Activated gamma-delta T cell (primary cell): ENCODE data around the gene CHCHD4.

Experiments
- DNase-seq: peaks from one replicate; lab custom pipeline; 2025; lab: John Stamatoyannopoulos, UW

CHCHD4 gene

GRCh38 chr3:14150078-14150477, 25.4 kb upstream of the CHCHD4 start:
- DNase-seq = no peak

GRCh38 chr3:14148041-14148985, 23.6 kb upstream of the CHCHD4 start:
- no peak for DNase-seq

DNA sequence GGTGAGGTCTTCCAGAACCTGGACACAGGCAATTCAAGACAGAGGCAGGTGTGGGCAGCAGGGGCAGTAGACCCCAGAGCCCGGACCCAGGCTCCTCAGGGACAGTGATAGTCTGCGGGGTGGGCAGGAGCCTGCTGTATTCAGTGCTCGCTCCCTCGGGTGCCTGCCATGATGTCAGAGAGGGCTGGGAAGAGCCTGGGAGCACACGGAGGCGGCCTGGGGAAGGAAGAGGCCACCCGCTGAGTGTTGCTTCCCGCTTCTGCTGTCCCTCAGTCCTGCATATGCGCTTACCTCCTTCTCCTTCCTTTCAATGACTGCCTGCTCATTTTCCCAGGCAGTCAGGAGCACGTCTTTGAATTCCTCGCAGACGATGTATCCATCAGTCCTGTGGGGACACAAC, 22.9 kb upstream of the CHCHD4 start:
- no peak for DNase-seq

GRCh38 chr3:14147066-14147435, 22.4 kb upstream of the CHCHD4 start:
- no peak for DNase-seq

DNA sequence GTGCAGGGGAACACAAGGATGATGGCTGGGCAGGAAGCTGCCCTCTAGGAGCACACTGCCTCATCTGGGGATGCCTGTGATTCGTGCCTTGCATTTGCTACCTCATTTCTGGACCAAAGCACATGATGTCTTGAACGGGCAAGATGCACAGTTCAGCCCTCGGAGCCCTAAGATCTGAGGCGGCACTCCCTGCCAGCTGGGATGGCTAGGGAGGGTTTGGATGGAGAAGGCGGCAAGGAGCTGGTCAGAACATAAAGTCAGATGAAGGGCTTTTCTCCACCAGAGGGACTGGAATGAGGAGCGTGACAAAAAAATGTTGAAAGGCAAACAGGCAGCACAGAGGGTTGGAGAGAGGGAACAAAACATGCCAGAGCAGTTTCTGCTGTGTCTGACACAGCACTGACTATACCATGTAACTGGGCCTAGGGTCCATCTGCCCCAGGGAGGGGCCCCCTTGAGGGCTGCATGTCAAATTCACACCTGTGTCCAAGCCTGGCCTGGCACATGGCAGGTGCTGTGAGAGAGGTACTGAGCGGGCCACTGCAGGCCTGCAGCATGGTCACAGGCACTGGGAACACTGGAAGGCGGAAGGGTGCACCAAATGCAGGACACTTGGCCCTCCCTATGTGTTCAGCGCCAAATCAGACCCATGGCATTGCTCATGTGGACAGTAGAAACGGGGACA, 21.9 kb upstream of the CHCHD4 start:
- DNase-seq = no peak

GRCh38 chr3:14145670-14146380, 21.2 kb upstream of the CHCHD4 start:
- DNase-seq = no peak

GRCh38 chr3:14145236-14145635, 20.6 kb upstream of the CHCHD4 start:
- DNase-seq = no peak

DNA sequence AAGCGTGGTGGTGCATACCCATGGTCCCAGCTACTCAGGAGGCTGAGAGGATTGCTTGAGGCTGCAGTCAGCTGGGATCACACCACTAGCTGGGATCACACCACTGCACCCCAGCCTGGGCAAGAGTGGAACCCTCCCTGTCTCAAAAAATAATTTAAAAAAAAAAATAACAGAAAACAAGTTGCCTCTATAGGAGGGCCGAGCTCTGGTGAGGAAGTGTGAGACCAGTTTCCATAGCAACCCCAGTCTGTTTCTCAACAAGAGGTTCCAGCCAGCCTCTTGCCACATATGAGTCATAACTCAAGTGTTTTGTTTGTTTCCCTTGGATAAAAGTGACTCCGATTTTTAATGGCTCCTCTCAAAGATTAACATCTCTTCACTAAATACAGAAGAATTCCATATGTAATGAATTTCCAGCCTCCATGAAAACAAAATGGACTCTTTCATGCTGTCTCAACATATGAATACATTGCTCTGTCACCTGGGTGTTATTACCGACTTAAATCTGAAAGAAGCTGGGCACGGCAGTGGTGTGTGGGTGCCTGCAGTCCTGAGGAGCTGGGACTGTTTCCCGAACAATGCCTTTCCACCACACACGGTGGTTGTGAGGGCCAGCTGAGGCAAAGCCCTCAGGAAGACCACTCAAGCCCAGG, 19.9 kb upstream of the CHCHD4 start:
- DNase-seq = no peak

DNA sequence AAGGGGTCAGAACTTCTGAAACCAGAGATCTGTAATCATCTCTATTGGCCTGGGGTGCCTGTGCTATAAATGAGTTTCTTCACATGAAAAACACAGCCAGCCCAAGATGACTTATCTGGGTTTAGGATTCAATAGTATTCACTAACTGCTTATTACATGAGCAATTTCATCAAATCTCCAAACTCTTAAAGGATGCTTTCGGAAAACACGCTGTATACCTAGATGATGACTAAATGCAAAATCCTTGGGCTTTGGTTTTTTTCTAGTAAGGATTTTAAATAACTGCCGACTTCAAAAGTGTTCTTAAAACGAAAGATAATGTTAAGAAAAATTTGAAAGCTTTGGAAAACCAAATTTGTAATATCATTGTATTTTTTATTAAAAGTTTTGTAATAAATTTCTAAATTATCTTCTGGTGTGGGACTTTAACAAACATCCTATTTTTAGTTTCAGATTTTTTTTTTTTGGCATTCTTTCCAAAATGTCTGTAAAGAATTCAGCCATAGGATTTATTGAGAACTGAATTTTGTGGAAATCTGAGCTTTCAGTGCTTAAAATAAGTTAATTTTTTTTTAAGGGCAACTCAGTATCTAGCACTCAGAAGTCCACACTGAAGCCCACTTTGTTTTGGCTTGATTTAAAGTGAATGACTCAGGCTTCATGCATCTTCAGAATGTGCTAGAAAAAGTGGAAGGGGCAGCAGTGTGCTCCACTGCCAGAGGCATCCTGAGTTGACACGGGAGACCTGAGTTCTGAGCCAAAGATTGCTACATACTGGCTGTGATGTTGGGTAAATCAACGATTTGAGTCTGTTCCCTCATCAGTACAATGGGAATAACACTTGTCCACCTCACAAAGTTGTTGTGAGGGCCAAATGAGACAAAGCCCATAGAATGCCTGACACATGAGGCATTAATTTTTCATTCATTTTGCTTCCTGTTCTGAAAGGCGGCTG, 18.9 kb upstream of the CHCHD4 start:
- DNase-seq = no peak

DNA sequence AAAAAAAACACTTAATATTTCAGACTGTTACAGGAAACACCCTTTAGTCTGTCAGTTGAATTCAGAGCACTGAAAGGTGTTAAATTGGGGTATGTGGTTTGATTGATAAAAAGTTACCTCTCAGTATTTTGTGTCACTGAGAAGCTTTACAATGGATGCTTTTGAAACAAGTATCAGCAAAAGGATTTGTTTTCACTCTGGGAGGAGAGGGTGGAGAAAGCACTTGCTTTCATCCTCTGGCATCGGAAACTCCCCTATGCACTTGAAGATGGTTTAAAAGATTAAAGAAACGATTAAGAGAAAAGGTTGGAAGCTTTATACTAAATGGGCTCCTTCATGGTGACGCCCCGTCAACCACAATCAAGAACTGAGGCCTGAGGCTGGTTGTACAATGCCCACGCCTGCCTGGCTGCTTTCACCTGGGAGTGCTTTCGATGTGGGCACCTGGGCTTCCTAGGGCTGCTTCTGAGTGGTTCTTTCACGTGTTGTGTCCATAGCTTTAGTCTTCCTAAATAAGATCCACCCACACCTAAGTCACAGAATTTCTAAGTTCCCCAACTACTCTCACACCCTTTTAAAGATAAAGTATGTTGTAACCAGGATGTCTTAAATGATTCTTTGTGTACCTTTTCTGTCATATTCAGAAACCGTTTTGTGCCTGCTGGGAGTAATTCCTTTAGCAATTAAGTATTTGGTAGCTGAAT, 18.0 kb upstream of the CHCHD4 start:
- DNase-seq = no peak

DNA sequence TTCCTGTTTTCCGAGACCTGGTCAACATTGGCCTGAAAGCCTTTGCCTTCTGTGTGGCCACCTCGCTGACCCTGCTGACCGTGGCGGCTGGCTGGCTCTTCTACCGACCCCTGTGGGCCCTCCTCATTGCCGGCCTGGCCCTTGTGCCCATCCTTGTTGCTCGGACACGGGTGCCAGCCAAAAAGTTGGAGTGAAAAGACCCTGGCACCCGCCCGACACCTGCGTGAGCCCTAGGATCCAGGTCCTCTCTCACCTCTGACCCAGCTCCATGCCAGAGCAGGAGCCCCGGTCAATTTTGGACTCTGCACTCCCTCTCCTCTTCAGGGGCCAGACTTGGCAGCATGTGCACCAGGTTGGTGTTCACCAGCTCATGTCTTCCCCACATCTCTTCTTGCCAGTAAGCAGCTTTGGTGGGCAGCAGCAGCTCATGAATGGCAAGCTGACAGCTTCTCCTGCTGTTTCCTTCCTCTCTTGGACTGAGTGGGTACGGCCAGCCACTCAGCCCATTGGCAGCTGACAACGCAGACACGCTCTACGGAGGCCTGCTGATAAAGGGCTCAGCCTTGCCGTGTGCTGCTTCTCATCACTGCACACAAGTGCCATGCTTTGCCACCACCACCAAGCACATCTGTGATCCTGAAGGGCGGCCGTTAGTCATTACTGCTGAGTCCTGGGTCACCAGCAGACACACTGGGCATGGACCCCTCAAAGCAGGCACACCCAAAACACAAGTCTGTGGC, 17.1 kb upstream of the CHCHD4 start:
- DNase-seq = no peak

GRCh38 chr3:14141144-14141543, 16.5 kb upstream of the CHCHD4 start:
- DNase-seq = no peak

DNA sequence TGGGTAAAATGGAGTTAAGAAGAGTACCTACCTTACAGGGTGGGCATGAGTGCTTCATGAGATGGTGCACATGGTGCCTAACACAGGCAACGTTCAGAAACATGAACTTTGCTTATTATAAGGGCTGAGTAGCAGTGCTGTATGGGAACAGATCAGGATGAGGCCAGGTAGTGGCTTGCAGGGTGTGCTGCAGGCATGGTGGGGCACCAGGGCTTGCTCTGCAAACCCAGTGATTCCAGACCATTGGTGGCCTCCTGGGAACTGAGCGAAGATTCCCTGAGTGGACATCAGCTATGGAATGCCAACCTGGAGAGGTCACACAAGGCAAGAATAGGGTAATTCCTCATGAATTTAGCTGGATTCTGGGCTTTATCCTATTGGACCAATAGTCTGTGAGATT, 16.0 kb upstream of the CHCHD4 start:
- no peak for DNase-seq

GRCh38 chr3:14139771-14140170, 15.1 kb upstream of the CHCHD4 start:
- no peak for DNase-seq

- DNase-seq = no peak
Measured at GRCh38 chr3:14138878-14139655, 14.4 kb upstream of the CHCHD4 start.

- no peak for DNase-seq
Measured at GRCh38 chr3:14138109-14138877, 13.6 kb upstream of the CHCHD4 start.

GRCh38 chr3:14137445-14137844, 12.8 kb upstream of the CHCHD4 start:
- no peak for DNase-seq

- no peak for DNase-seq
Measured at GRCh38 chr3:14137004-14137403, 12.3 kb upstream of the CHCHD4 start.
